GM18909 (cell line): ENCODE results near the gene PIM3.
"Not testable (repeated sequence)": the region's sequence is repeated elsewhere in the genome, so short reads cannot be mapped to it uniquely, and the experiment has no call there.

Experiments
- ATAC-seq: cut with Tn5 transposase; IDR thresholded peaks from one replicate; pipeline ENCODE4 v1.9.1; 2021; ENCODE audit warnings: mild to moderate bottlenecking; ENCODE audit not compliant: unreplicated experiment, poor library complexity

The PIM3 gene

DNA sequence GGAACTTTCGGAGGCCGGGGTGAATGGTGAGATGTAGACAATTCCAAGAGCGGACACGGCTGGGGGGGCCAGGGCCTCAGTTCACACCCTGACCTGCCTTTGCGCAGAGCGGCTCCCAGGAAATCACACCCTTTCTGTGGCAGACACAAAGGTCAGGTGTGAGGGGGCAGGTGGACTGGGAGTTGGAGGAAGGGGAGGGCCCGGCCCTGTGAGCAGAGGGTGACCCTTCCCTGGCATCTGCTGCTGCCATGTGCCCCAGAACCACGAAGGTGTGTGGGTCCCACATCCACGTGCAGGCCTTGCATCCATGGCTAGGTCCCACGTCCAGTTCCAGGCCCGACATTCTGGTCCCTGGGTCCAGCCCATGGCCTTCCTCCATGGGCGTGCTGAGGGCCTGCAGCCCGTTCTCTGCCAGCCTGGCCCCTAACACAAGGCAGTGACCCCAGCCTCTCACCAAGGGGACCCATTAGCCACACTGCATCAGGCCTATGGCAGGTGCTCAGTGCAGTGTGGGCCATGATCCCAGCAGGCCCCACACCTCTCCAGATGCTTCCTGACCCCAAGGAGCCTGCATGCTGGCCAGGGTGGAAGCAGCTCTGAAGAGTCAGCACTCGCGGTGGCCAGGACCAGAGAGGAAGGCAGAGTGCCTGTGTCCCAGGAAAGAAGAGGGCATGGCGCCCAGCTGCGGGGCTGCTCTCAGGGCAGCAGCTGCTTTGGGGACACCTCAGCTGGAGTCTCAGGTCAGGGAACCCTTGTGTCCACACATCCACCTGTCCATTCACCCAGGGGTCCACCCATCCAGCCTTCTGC lies 18.9 kb upstream of the PIM3 start:
- ATAC-seq = no peak

DNA sequence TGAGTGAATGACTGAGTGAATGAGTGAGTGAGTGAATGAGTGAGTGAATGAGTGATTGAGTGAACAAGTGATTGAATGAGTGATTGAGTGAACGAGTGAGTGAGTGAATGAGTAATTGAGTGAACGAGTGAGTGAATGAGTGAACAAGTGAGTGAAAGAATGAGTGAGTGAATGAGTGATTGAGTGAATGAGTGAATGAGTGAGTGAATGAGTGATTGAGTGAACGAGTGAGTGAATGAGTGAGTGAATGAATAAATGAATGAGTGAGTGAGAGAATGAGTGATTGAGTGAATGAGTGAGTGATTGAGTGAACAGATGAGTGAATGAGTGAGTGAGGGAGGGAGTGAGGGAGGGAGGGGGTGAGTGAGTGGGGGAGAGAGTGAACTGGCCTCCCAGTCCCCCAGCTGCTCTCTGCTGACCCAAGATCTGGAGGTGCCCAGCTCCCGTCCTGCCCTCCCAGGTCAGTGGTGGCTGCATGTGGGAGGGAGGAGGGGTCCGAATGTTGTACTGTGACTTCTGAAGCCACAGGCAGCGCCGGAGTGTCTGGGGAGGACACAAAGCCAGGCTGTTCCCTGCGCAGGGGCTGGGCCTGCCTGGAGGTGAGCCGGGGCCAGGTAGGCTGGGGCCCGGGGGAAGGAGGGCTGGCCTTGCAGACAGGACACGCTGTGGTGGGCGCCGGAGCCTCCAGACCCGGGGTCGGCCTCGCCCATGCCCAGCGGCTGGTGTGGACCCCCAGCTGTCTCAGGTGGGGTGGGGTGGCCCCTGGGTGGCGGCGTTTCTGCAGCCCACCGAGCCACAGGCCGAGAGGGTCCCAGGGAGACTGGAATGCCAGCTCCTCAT lies 17.8 kb upstream of the PIM3 start:
- ATAC-seq = no peak

DNA sequence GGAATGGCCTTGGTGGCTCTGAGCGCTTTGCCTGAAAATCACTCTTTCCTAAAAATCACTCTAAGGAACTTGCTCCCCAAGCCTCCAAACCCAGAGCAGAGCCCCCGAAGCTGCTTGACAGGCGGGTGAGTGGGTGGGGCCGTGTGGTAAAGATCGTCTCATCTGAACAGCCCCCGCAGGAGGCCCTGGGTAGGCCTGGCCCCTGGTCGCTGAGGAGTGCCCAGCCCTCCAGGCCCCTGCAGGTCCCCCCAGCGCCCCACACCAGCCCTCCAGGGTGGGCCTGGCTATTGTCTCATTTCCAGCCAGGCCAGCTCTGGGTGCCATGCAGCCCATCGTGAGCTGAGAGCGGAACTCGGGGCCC lies 17.2 kb upstream of the PIM3 start:
- no peak for ATAC-seq

- no peak for ATAC-seq
These were observed 16.7 kb upstream of the PIM3 start for GRCh38 chr22:49943771-49944398.

DNA sequence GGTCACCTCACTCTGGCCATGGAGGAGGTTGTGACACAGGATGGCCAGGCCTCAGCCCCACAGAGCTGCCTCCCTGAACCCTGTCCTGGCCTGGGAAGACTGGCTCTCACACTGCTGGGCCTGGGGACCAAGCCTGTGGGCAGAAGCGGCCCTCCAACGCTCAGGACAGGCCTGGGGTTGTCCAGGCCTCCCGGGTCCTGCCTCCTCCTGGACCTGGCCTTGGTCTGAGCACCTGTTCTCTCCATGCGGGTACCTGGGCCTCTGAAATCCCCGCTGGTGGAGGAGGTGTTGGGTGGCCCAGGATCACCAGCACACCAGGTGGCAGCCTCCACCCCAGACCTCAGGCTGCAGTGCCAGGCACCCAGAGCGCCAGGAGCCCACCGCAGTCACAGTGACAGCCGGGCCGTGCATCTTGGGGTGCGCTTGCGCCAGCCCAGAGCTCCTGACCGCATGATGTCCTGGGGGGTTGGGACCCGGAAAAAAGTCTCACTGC lies 16.1 kb upstream of the PIM3 start:
- no peak for ATAC-seq

DNA sequence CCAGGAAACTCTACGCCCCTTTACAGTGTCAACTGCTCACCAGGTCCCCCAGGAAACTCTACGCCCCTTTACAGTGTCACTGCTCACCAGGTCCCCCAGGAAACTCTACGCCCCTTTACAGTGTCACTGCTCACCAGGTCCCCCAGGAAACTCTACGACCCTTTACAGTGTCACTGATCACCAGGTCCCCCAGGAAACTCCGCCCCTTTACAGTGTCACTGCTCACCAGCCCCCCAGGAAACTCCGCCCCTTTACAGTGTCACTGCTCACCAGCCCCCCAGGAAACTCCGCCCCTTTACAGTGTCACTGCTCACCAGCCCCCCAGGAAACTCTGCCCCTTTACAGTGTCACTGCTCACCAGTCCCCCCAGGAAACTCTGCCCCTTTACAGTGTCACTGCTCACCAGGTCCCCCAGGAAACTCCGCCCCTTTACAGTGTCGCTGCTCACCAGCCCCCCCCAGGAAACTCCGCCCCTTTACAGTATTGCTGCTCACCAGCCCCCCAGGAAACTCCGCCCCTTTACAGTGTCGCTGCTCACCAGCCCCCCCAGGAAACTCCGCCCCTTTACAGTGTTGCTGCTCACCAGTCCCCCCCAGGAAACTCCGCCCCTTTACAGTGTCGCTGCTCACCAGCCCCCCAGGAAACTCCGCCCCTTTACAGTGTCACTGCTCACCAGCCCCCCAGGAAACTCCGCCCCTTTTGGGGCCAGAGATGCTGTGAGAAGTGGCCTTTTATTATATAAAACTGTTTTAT lies 15.4 kb upstream of the PIM3 start:
- not testable (repeated sequence) for ATAC-seq

- ATAC-seq = no peak
These were observed 13.8 kb upstream of the PIM3 start for GRCh38 chr22:49946612-49947295.

DNA sequence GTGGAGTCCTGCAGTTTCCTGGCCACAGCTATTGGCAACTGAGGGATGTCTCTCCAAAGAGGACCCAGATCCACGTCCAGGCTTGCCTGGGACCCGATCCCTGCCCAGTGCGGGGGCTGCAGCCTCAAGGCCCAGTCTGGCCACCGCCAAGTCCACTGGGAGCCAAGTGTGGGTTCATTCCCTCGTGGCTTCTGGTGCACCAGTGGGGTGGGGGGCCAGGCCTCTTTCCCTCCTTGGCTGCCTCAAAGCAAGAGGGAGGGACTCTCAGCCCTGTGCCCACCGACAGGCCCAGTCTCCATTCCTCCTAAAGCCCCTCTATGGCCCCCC lies 13.3 kb upstream of the PIM3 start:
- ATAC-seq = no peak

- no peak for ATAC-seq
These were observed 12.2 kb upstream of the PIM3 start for GRCh38 chr22:49948116-49948957.

GRCh38 chr22:49948958-49949913 lies 11.3 kb upstream of the PIM3 start:
- ATAC-seq = no peak

DNA sequence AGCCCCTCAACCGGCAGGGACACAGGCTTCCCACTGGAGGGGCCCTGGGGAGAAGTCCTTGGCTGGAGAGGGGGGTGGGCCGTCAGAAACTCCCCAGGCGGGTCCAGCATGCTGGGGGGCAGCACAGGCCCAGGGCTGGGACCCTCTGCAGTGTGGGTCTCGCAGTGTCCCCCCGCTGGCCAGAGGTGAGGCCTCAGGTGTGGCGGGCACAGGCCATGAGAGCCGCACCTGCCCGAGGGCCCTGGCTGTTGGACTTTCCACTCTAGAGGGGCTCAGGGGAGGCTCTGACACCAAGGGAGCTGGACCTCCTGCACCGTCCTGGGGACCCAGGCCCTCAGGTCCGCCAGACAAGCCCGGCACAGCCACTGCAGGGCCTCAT lies 10.7 kb upstream of the PIM3 start:
- ATAC-seq = no peak

DNA sequence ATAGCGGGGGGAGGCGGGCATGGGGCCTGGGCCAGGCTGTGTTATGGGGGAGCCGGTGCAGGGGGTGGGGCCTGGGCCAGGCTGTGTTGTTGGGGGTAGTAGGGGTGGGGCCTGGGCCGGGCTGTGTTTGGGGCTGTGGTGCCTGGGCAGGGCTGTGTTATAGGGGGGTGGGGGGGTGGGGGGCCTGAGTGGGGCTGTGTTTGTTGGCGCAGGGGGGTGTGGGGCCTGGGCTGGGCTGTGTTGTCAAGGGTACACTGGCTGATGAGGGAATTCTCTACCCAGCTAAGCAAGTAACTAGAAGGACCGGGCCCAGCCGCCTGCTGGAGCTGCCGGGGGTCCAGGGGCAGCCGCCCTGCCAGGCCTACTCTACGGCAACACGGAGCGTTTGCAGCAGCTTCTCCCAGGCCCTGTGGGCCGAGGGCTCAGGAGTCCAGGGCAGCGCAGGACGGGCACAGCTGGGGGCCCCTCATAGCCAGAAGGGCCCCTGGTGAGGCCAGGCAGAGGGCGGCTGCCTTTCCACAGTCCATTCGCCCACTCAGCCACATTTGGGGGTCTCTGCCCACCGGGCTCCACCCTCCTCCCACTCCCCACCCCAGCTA lies 10.1 kb upstream of the PIM3 start:
- no peak for ATAC-seq

DNA sequence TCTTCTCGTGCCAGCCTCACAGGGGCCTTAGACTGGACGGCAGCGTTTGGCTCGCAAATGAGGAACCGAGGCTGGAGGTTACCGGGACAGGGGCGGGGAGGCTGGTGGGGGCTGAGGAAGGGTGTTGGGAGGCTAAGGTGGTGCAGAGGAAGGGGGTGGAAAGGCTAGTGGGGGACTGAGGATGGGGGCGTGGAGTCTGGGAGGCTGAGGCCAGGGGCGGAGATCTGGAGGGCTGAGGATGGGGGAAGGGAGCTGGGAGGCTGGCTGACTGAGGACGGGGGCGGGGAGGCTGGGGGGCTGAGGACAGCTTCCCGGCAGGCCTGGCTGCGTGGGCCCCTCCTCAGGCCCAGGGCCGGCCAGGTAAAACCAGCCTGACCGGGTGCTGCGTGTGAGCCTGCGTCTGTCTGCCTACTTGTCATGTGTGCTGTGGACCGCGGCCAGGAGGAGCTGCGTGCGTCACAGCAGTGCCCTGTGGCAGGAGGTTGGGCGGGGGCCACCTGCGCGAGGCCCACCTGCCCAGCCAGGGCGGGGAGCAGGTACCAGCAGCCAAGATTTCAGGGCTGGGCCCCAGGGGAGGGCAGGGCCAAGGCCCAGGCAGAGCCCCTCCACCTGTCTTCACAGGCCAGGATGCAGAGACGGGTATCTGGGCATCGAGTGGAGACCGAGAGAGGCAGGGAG lies 9.4 kb upstream of the PIM3 start:
- ATAC-seq = no peak

DNA sequence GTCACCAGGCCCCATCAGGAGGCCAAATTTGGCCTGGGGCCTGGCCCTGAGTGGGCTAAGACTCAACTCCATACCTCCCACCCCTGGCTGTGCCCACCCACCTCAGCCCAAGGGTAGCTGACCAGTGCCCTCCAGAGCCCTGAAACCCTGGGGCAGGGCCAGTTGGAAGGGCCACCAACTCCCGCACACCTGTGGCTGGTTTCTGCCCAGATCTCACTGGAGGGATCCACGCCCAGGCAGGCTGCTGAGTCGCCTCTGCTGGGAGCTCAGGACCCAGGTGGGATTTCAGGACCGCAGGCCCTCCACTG lies 8.9 kb upstream of the PIM3 start:
- ATAC-seq = no peak

- no peak for ATAC-seq
These were observed 8.3 kb upstream of the PIM3 start for GRCh38 chr22:49951986-49952896.

DNA sequence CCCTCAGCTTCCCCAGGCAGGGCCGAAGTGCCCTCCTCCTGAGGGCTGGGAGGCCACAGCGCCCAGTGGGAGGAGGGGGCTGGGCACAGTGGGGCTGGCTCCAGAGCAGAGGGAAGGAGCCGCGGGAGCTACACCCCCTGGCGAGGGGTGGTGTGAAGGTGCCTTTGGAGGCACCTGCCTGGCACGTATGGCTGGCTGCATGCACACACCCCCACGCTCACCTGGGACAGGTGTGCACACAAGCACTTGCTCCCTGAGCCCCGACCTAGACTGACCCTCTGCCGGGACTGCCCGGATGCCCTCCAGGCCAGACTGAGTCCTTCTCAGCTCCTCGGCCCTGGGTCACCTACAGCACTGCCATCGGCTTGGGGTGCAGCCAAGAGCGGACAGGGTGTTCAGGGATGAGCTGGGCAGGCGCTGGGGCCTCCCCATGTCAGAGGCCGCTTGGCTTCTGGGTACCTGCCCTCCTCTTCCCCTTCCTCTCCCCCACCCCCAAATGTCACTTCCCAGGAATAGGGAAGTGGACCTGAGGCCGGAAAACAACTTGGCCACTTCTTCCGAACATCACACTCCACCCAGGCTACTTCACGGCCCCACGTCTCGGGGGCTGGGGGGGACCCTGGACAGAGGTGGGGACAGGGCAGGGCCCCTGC lies 7.4 kb upstream of the PIM3 start:
- ATAC-seq = no peak
